HCT116 (cell line): ENCODE results near the gene GHR. TPM values are rescaled to one million over a fixed set of nuclear protein-coding genes. Genes with fewer than 3 reads are reported as not detected.

ENCODE experiments used
- ATAC-seq: fragments of 200-7000 bp; cut with Tn5 transposase; 2 replicates; pipeline ENCODE4 v1.9.1; 2020; ENCODE audit warnings: mild to moderate bottlenecking, moderate library complexity
- BruUV-seq: library from RNA; stranded (reverse); fragments of 400-500 nt; replicated peaks from 2 replicates; lab custom pipeline; 2021; lab: Mats Ljungman, UMichigan
- CTCF ChIA-PET: fragments of 300-600 bp; sonication (Branson Sonifier 250); formaldehyde crosslinking; loops from one replicate; lab custom pipeline; 2021; ENCODE audit warnings: antibody characterized with exemption; lab: Charles Lee
- POLR2A ChIA-PET: fragments of 300-600, 350-600 bp; sonication (Branson Sonifier 250); formaldehyde crosslinking; loops from one replicate; lab custom pipeline; 2021; ENCODE audit warnings: antibody characterized with exemption; lab: Charles Lee
- RAD21 ChIA-PET, 2 experiments: fragments of 300-600 bp; sonication (Branson Sonifier 250); formaldehyde crosslinking; loops; one replicate each; lab custom pipeline; 2023; ENCODE audit warnings: low total read pairs in 2 of 2; ENCODE audit not compliant: uncharacterized antibody in 2 of 2, unreplicated experiment in 2 of 2, low non-redundant PET in 1 of 2; lab: Charles Lee
- DNase-seq: peaks from one replicate; pipeline ENCODE4 v3.0.0-alpha.2; 2010; ENCODE audit warnings: low read depth, low spot score
- H2AFZ ChIP-seq: fragments of 200-600 bp; shearing (Covaris generic), sonication (generic); 2 replicates; pipeline ENCODE4 v1.6.1; 2017; ENCODE audit warnings: low read depth, mixed run types, mixed read lengths, antibody characterized with exemption, low read length; ENCODE audit not compliant: poor library complexity, severe bottlenecking
- H3K27ac ChIP-seq: 2 replicates; pipeline ENCODE4 v1.5.1; 2012; ENCODE audit warnings: low read depth, low read length
- H3K27me3 ChIP-seq: fragments of 200-600 bp; sonication (generic); 2 replicates; pipeline ENCODE4 v1.6.1; 2016; ENCODE audit warnings: mixed run types, low read length, mixed read lengths; ENCODE audit not compliant: insufficient read depth
- H3K36me3 ChIP-seq, 2 experiments: fragments of 200-500 bp in 1 of 2; fragments of 200-600 bp in 1 of 2; sonication (Bioruptor generic) in 1 of 2; sonication (generic) in 1 of 2; 2 replicates each; pipeline versions ENCODE4 v1.5.1 to v1.6.1; 2014 to 2016; ENCODE audit warnings: low read length in 2 of 2, inconsistent platforms in 1 of 2, mixed read lengths in 1 of 2, mixed run types in 1 of 2; ENCODE audit not compliant: insufficient read depth in 2 of 2, control insufficient read depth in 1 of 2
- H3K4me1 ChIP-seq, 2 experiments: fragments of 200-600 bp in 1 of 2; sonication (generic) in 1 of 2; 2 replicates each; pipeline versions ENCODE4 v1.5.1 to v1.6.1; 2012 to 2017; ENCODE audit warnings: low read length in 2 of 2, inconsistent platforms in 1 of 2, mild to moderate bottlenecking in 1 of 2, mixed read lengths in 1 of 2, mixed run types in 1 of 2, moderate library complexity in 1 of 2; ENCODE audit not compliant: insufficient read depth in 2 of 2, control insufficient read depth in 1 of 2
- H3K4me2 ChIP-seq: fragments of 200-600 bp; sonication (generic); 2 replicates; pipeline ENCODE4 v1.6.1; 2017; ENCODE audit warnings: mixed run types, low read length, mixed read lengths
- H3K4me3 ChIP-seq, 2 experiments: fragments of 200-600 bp in 1 of 2; sonication (generic) in 1 of 2; replicated peaks in 1 of 2; 2 replicates each; pipeline ENCODE4 v1.5.1; 2011 to 2016; ENCODE audit warnings: low read length in 2 of 2, control low read depth in 1 of 2, low read depth in 1 of 2, mild to moderate bottlenecking in 1 of 2, mixed read lengths in 1 of 2, mixed run types in 1 of 2
- H3K79me2 ChIP-seq: fragments of 200-600 bp; sonication (generic); 2 replicates; pipeline ENCODE4 v1.6.1; 2017; ENCODE audit warnings: mild to moderate bottlenecking, mixed run types, low read length, moderate library complexity, mixed read lengths; ENCODE audit not compliant: insufficient read depth
- H3K9ac ChIP-seq: fragments of 200-600 bp; sonication (generic); 2 replicates; pipeline ENCODE4 v1.6.1; 2016; ENCODE audit warnings: low read length, mixed read lengths
- H3K9me2 ChIP-seq: fragments of 200-600 bp; sonication (generic), shearing (Covaris generic); 2 replicates; pipeline ENCODE4 v1.6.1; 2017; ENCODE audit warnings: mixed run types, mild to moderate bottlenecking, moderate library complexity; ENCODE audit not compliant: insufficient read depth
- H3K9me3 ChIP-seq, 2 experiments: fragments of 200-500 bp in 1 of 2; fragments of 200-600 bp in 1 of 2; sonication (Bioruptor generic) in 1 of 2; sonication (generic) in 1 of 2; 2 replicates each; pipeline ENCODE4 v1.6.1; 2014 to 2017; ENCODE audit warnings: low read length in 2 of 2, mixed read lengths in 2 of 2, inconsistent platforms in 1 of 2, low read depth in 1 of 2, mild to moderate bottlenecking in 1 of 2, mixed run types in 1 of 2, moderate library complexity in 1 of 2; ENCODE audit not compliant: control insufficient read depth in 1 of 2, insufficient read depth in 1 of 2
- H4K20me1 ChIP-seq: fragments of 200-600 bp; sonication (generic), shearing (Covaris generic); 2 replicates; pipeline ENCODE4 v1.6.1; 2017; ENCODE audit warnings: mixed run types, mild to moderate bottlenecking, moderate library complexity; ENCODE audit not compliant: insufficient read depth
- CEBPB ChIP-seq: IDR thresholded peaks from 2 replicates; pipeline ENCODE4 v1.6.1; 2012; ENCODE audit warnings: low read depth
- EZH2 ChIP-seq: fragments of 200-600 bp; sonication (generic); IDR thresholded peaks from 2 replicates; pipeline ENCODE4 v1.6.1; 2017; ENCODE audit warnings: antibody characterized with exemption, mixed run types
- EZH2phosphoT487 ChIP-seq: fragments of 200-600 bp; IDR thresholded peaks from 2 replicates; pipeline ENCODE4 v1.6.1; 2018; ENCODE audit warnings: antibody characterized with exemption, borderline replicate concordance
- FOSL1 ChIP-seq: IDR thresholded peaks from 2 replicates; pipeline ENCODE4 v1.6.1; 2012; ENCODE audit warnings: low read depth
- JUND ChIP-seq: IDR thresholded peaks from 2 replicates; pipeline ENCODE4 v1.6.1; 2012
- POLR2A ChIP-seq: IDR thresholded peaks from 2 replicates; pipeline ENCODE4 v1.7.0; 2011; ENCODE audit warnings: borderline replicate concordance; ENCODE audit not compliant: insufficient read depth, insufficient read length; ENCODE audit errors: extremely low read depth
- POLR2AphosphoS5 ChIP-seq: IDR thresholded peaks from 2 replicates; pipeline ENCODE4 v1.6.1; 2011; ENCODE audit warnings: mild to moderate bottlenecking, low read depth, low read length, moderate library complexity
- RAD21 ChIP-seq: IDR thresholded peaks from 2 replicates; pipeline ENCODE4 v1.6.1; 2012; ENCODE audit warnings: low read depth, mild to moderate bottlenecking
- SIN3A ChIP-seq: IDR thresholded peaks from 2 replicates; pipeline ENCODE4 v1.6.1; 2012; ENCODE audit warnings: low read depth
- SP1 ChIP-seq: IDR thresholded peaks from 2 replicates; pipeline ENCODE4 v1.6.1; 2012; ENCODE audit warnings: low read depth
- SRF ChIP-seq: IDR thresholded peaks from 2 replicates; pipeline ENCODE4 v1.6.1; 2012; ENCODE audit warnings: low read depth
- TCF7L2 ChIP-seq: IDR thresholded peaks from 2 replicates; pipeline ENCODE4 v1.7.0; 2011; ENCODE audit warnings: borderline replicate concordance, inconsistent platforms; ENCODE audit not compliant: insufficient read depth, insufficient read length; ENCODE audit errors: extremely low read depth
- YY1 ChIP-seq: IDR thresholded peaks from 2 replicates; pipeline ENCODE4 v1.6.1; 2011; ENCODE audit warnings: low read length, low read depth, moderate library complexity, mild to moderate bottlenecking; ENCODE audit not compliant: insufficient replicate concordance; ENCODE audit errors: extremely low read depth
- ZFX ChIP-seq: fragments of 450-650 bp; IDR thresholded peaks from 2 replicates; pipeline ENCODE4 v1.6.1; 2017
- ZNF274 ChIP-seq: fragments of 200-500 bp; sonication (Bioruptor generic); IDR thresholded peaks from 2 replicates; pipeline ENCODE4 v1.6.1; 2014; ENCODE audit warnings: mild to moderate bottlenecking, low read depth, low read length, inconsistent platforms
- intact Hi-C: fragments of 100-400 bp; cut with micrococcal nuclease; formaldehyde crosslinking; loops from 2 replicates; pipeline ENCODE4 v1.10.0; 2022
- total RNA-seq: library from RNA; stranded (reverse); gene quantifications from one replicate; pipeline ENCODE4 v1.2.1, GENCODE V29; 2021; ENCODE audit not compliant: unreplicated experiment
- TF ChIP-seq, protein P1 (sequence below): IDR thresholded peaks from 2 replicates; pipeline ENCODE4 v1.6.1; 2012
- TF ChIP-seq, protein P2 (sequence below), 3 experiments: fragments of 200-600 bp in 1 of 3; sonication (generic) in 1 of 3; IDR thresholded peaks in 2 of 3; conservative IDR thresholded peaks in 1 of 3; 2 replicates each; pipeline ENCODE4 v1.5.1; 2012 to 2017; ENCODE audit warnings: low read depth in 2 of 3, low read length in 2 of 3, antibody characterized with exemption in 1 of 3, borderline replicate concordance in 1 of 3, control low read depth in 1 of 3, mild to moderate bottlenecking in 1 of 3, mixed read lengths in 1 of 3, mixed run types in 1 of 3, moderate library complexity in 1 of 3; ENCODE audit not compliant: insufficient read depth in 1 of 3
- TF ChIP-seq, protein P3 (sequence below): IDR thresholded peaks from 2 replicates; pipeline ENCODE4 v1.6.1; 2012; ENCODE audit warnings: low read depth
- TF ChIP-seq, protein P4 (sequence below): IDR thresholded peaks from 2 replicates; pipeline ENCODE4 v1.6.1; 2012

The GHR gene
- total RNA-seq, 1 experiment from 2014 or later, result not detected

DNA sequence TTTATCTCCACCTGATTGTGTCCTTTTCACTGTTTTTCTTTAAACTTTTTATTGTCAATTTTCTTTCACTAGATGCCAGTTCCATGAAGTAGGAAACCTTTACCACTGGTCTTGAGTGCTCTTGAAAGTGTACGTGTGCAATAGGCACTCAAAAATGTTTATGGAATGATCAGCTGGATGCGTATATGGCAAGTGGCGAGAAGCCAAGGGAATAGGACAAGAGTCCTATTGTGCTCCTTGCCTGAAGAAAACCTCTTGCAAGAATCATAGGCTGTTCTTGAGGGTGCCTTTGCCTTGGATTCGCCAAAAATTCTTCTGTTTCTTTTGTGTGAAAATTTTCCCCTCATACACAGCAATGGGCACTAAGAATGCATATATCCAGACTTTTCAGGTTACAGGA is 97.7 kb downstream of the GHR start:
- POLR2A ChIA-PET, result no interaction called here
- no TSS peak for BruUV-seq
- no peak for ATAC-seq
- H3K9me2 ChIP-seq, result no peaks in the 10 kb centered on the region
- H3K9ac ChIP-seq, result no peak overlapping the region
- CTCF ChIA-PET, result no interaction called here
- DNase-seq, result no peak
- H3K27ac ChIP-seq, result no peak overlapping the region
- no peaks in the 10 kb centered on the region for H3K9me3 ChIP-seq
- intact Hi-C loops, result no loop called here
- no peak overlapping the region for H2AFZ ChIP-seq
- RAD21 ChIA-PET, result no interaction called here
- H3K79me2 ChIP-seq, result no peaks in the 10 kb centered on the region
- no peaks in the 10 kb centered on the region for H3K27me3 ChIP-seq
- H3K4me3 ChIP-seq, result no peak overlapping the region
- no peaks in the 10 kb centered on the region for H3K36me3 ChIP-seq
- no peak overlapping the region for H3K4me2 ChIP-seq
- TF ChIP-seq ZNF274 (no peak), ZFX (no peak), EZH2phosphoT487 (no peak), SRF (no peak), FOSL1 (no peak), RAD21 (no peak), SIN3A (no peak), SP1 (no peak), POLR2A (no peak), POLR2AphosphoS5 (no peak), JUND (no peak), EZH2 (no peak), CEBPB (no peak), YY1 (no peak), TCF7L2 (no peak)
- TF ChIP-seq, protein P1, sequence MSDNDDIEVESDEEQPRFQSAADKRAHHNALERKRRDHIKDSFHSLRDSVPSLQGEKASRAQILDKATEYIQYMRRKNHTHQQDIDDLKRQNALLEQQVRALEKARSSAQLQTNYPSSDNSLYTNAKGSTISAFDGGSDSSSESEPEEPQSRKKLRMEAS, result no peak
- TF ChIP-seq, protein P2, sequence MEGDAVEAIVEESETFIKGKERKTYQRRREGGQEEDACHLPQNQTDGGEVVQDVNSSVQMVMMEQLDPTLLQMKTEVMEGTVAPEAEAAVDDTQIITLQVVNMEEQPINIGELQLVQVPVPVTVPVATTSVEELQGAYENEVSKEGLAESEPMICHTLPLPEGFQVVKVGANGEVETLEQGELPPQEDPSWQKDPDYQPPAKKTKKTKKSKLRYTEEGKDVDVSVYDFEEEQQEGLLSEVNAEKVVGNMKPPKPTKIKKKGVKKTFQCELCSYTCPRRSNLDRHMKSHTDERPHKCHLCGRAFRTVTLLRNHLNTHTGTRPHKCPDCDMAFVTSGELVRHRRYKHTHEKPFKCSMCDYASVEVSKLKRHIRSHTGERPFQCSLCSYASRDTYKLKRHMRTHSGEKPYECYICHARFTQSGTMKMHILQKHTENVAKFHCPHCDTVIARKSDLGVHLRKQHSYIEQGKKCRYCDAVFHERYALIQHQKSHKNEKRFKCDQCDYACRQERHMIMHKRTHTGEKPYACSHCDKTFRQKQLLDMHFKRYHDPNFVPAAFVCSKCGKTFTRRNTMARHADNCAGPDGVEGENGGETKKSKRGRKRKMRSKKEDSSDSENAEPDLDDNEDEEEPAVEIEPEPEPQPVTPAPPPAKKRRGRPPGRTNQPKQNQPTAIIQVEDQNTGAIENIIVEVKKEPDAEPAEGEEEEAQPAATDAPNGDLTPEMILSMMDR (IDR thresholded peaks at IDR 0.05 in 2 of 3, conservative IDR thresholded peaks at IDR 0.05 in 1 of 3; ENCODE audit: borderline replicate concordance in 1 of 3, insufficient read depth in 1 of 3, low read depth in 2 of 3, low read length in 2 of 3), result no peak
- TF ChIP-seq, protein P3, sequence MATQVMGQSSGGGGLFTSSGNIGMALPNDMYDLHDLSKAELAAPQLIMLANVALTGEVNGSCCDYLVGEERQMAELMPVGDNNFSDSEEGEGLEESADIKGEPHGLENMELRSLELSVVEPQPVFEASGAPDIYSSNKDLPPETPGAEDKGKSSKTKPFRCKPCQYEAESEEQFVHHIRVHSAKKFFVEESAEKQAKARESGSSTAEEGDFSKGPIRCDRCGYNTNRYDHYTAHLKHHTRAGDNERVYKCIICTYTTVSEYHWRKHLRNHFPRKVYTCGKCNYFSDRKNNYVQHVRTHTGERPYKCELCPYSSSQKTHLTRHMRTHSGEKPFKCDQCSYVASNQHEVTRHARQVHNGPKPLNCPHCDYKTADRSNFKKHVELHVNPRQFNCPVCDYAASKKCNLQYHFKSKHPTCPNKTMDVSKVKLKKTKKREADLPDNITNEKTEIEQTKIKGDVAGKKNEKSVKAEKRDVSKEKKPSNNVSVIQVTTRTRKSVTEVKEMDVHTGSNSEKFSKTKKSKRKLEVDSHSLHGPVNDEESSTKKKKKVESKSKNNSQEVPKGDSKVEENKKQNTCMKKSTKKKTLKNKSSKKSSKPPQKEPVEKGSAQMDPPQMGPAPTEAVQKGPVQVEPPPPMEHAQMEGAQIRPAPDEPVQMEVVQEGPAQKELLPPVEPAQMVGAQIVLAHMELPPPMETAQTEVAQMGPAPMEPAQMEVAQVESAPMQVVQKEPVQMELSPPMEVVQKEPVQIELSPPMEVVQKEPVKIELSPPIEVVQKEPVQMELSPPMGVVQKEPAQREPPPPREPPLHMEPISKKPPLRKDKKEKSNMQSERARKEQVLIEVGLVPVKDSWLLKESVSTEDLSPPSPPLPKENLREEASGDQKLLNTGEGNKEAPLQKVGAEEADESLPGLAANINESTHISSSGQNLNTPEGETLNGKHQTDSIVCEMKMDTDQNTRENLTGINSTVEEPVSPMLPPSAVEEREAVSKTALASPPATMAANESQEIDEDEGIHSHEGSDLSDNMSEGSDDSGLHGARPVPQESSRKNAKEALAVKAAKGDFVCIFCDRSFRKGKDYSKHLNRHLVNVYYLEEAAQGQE, result no peak
- TF ChIP-seq, protein P4, sequence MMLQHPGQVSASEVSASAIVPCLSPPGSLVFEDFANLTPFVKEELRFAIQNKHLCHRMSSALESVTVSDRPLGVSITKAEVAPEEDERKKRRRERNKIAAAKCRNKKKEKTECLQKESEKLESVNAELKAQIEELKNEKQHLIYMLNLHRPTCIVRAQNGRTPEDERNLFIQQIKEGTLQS, result no peak
- no peaks in the 10 kb centered on the region for H4K20me1 ChIP-seq
- H3K4me1 ChIP-seq, result no peaks in the 10 kb centered on the region
